ENCODE results near the gene NR1H3.
A peak's percentile ranks its signal among the peaks of the same experiment; 100 is the strongest.

NR1H3 gene

DNA sequence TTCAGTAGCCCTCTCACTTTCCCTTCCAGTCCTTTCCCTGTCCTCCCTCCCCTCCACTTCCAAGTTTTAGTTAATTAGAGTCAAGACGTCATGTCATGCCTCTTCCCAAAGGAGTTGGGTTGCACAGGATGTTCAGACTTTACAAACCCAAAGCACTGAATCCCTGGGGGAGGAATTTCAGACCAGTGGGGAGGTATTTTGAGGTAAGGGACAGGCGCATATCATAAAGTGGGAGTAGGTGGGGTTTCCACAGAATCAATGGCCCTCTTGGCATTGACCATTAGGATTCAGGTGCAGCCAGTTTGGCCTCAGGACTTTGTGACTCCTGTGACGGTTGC lies 8.4 kb upstream of the NR1H3 start:
- Mint-ChIP-seq H3K27me3 (no peaks in the 10 kb centered on the region), H3K4me3 (peak overlapping the region; percentile 97), H3K36me3 (ENCODE audit: low read depth) (peaks cover 49% of the 10 kb centered on the region), H3K9me3 (no peaks in the 10 kb centered on the region), H3K27ac (peak overlapping the region; percentile 98), H3K4me1 (ENCODE audit: low read depth) (peaks cover 60% of the 10 kb centered on the region)
- intact Hi-C loops (cut with micrococcal nuclease): no loop called here

DNA sequence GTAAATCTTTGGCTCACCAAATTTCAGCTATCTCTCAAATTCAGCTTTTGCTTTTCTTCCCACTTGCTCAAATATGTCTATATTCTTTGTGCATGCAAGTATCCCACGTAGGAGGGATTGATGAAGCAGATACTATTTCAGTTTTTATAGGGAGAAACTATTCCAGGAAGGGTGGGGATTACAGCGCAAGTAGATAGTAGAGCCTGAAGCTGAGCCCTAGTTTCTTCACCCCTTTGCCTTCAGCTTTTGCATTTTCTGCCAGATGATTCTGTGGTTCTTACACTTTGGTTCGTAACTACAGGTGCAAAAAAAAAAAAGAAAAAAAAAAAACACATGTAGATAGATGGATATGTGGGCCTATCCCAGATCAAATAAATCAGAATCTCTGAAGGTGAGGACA lies 6.0 kb upstream of the NR1H3 start:
- peaks cover 25% of the 10 kb centered on the region for H3K36me3 Mint-ChIP-seq (ENCODE audit: low read depth)
- no peak overlapping the region for H3K27ac Mint-ChIP-seq
- no peaks in the 10 kb centered on the region for H3K9me3 Mint-ChIP-seq
- no peak overlapping the region for H3K4me3 Mint-ChIP-seq
- intact Hi-C loops (cut with micrococcal nuclease): no loop called here
- H3K27me3 Mint-ChIP-seq: no peaks in the 10 kb centered on the region
- peaks cover 53% of the 10 kb centered on the region for H3K4me1 Mint-ChIP-seq (ENCODE audit: low read depth)

- H3K4me1 Mint-ChIP-seq (ENCODE audit: low read depth): peaks cover 52% of the 10 kb centered on the region
- peaks cover 13% of the 10 kb centered on the region for H3K36me3 Mint-ChIP-seq (ENCODE audit: low read depth)
- intact Hi-C loops (cut with micrococcal nuclease): no loop called here
- H3K9me3 Mint-ChIP-seq: no peaks in the 10 kb centered on the region
- H3K4me3 Mint-ChIP-seq: no peak overlapping the region
- peak overlapping the region; percentile 78 for H3K27ac Mint-ChIP-seq
- no peaks in the 10 kb centered on the region for H3K27me3 Mint-ChIP-seq
Measured at GRCh38 chr11:47253660-47254059, 4.1 kb upstream of the NR1H3 start.

- Mint-ChIP-seq H3K9me3 (no peaks in the 10 kb centered on the region), H3K27ac (peak overlapping the region; percentile 78), H3K36me3 (ENCODE audit: low read depth) (peaks cover 6% of the 10 kb centered on the region), H3K4me3 (peak overlapping the region; percentile 30), H3K4me1 (ENCODE audit: low read depth) (peaks cover 53% of the 10 kb centered on the region), H3K27me3 (no peaks in the 10 kb centered on the region)
- intact Hi-C loops (cut with micrococcal nuclease): no loop called here
Measured at GRCh38 chr11:47254386-47254785, 3.4 kb upstream of the NR1H3 start.

DNA sequence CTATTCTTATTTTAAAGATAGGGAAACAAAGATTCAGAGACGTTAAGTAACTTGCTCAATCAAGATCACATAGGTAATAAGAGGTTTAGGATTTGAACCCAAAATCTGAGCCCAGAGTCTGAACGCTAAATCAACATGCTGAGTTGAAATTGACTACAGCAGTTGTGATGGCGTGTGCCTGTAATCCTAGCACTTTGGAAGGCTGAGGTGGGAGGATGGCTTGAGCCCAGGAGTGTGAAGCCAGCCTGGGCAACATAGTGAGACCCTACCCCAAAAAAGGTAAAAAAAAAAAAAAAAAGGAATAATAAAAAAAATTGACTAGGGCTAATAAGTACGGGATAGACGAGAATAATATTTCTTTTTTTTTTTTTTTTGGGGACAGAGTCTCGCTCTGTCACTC lies 1.4 kb upstream of the NR1H3 start:
- intact Hi-C loops (cut with micrococcal nuclease): loop anchor here (5.0 kb wide), 1 partner anchor 39 kb away; no protein-coding TSS in a partner anchor
- Mint-ChIP-seq H3K4me3 (no peak overlapping the region), H3K36me3 (ENCODE audit: low read depth) (peaks cover 20% of the 10 kb centered on the region), H3K9me3 (no peaks in the 10 kb centered on the region), H3K4me1 (ENCODE audit: low read depth) (peaks cover 57% of the 10 kb centered on the region), H3K27me3 (no peaks in the 10 kb centered on the region), H3K27ac (peak overlapping the region; percentile 78)

DNA sequence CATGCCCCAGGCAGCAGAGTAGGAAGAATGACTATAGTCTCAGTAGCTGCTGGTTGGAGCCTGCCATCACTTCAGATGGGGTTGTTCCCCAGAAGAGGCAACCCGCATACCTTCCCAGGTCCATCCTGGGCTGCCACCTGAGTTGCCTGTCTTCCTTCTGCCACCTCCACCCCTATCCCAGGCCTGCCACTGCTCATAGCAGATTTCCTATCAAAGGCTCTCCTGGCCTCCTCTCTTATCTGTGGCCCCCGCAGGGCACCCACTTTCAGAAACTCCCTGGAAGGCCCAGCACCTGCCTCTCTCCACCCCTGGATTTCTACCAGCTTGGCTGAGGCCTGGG lies 649 bp upstream of the NR1H3 start:
- Mint-ChIP-seq H3K36me3 (ENCODE audit: low read depth) (peaks cover 26% of the 10 kb centered on the region), H3K27ac (peak overlapping the region; percentile 86), H3K9me3 (no peaks in the 10 kb centered on the region), H3K4me1 (ENCODE audit: low read depth) (peaks cover 57% of the 10 kb centered on the region), H3K27me3 (no peaks in the 10 kb centered on the region), H3K4me3 (peak overlapping the region; percentile 77)
- intact Hi-C loops (cut with micrococcal nuclease): loop anchor here (5.0 kb wide), 1 partner anchor 40 kb away; no protein-coding TSS in a partner anchor

- Mint-ChIP-seq H3K36me3 (ENCODE audit: low read depth) (peaks cover 34% of the 10 kb centered on the region), H3K4me3 (peak overlapping the region; percentile 77), H3K27me3 (no peaks in the 10 kb centered on the region), H3K4me1 (ENCODE audit: low read depth) (peaks cover 51% of the 10 kb centered on the region), H3K27ac (peak overlapping the region; percentile 86), H3K9me3 (no peaks in the 10 kb centered on the region)
- intact Hi-C loops (cut with micrococcal nuclease): loop anchor here (5.0 kb wide), 1 partner anchor 41 kb away; no protein-coding TSS in a partner anchor
Measured at GRCh38 chr11:47258317-47258902, 614 bp downstream of the NR1H3 start.

GRCh38 chr11:47259232-47259977 lies 1.6 kb downstream of the NR1H3 start:
- Mint-ChIP-seq H3K36me3 (ENCODE audit: low read depth) (peaks cover 40% of the 10 kb centered on the region), H3K9me3 (no peaks in the 10 kb centered on the region), H3K27me3 (no peaks in the 10 kb centered on the region), H3K4me1 (ENCODE audit: low read depth) (peaks cover 43% of the 10 kb centered on the region), H3K4me3 (peak overlapping the region; percentile 43), H3K27ac (peak overlapping the region; percentile 55)
- intact Hi-C loops (cut with micrococcal nuclease): loop anchor here (5.0 kb wide), 1 partner anchor 42 kb away; no protein-coding TSS in a partner anchor

GRCh38 chr11:47260366-47260765 lies 2.6 kb downstream of the NR1H3 start:
- Mint-ChIP-seq H3K4me3 (no peak overlapping the region), H3K4me1 (ENCODE audit: low read depth) (peaks cover 36% of the 10 kb centered on the region), H3K27me3 (no peaks in the 10 kb centered on the region), H3K27ac (peak overlapping the region; percentile 5), H3K36me3 (ENCODE audit: low read depth) (peaks cover 40% of the 10 kb centered on the region), H3K9me3 (no peaks in the 10 kb centered on the region)
- intact Hi-C loops (cut with micrococcal nuclease): no loop called here

DNA sequence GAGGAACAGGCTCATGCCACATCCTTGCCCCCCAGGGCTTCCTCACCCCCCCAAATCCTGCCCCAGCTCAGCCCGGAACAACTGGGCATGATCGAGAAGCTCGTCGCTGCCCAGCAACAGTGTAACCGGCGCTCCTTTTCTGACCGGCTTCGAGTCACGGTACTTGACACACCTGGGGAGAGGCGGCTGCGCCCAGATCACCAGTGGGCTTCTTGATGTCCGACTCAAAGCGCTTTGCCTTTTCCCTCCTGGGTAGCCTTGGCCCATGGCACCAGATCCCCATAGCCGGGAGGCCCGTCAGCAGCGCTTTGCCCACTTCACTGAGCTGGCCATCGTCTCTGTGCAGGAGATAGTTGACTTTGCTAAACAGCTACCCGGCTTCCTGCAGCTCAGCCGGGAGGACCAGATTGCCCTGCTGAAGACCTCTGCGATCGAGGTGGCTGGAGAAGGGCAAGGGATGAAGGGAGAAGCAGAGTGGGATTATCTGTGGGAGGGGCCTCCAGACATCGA lies 3.5 kb downstream of the NR1H3 start:
- Mint-ChIP-seq H3K4me3 (no peak overlapping the region), H3K9me3 (no peaks in the 10 kb centered on the region), H3K36me3 (ENCODE audit: low read depth) (peaks cover 41% of the 10 kb centered on the region), H3K4me1 (ENCODE audit: low read depth) (peaks cover 32% of the 10 kb centered on the region), H3K27me3 (no peaks in the 10 kb centered on the region), H3K27ac (no peak overlapping the region)
- intact Hi-C loops (cut with micrococcal nuclease): no loop called here

DNA sequence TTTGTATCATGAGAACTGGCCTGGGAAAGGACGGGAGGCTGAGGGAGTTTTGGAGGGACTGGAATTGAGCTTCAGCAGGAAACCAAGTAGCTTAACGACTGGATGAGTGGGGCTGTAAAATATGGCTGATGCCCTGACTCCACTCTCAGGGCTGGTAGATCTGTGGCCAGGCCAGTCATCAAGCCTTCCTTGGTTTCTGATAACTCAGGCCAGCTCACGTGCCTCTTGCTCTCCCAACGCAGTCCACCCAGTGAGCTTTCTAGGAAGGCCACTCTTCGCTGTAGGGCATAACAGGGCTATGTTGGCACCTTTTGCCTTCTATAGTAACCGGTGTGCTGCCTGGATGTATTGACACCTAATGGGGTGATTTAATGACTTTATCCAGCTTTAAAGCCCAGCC lies 6.3 kb downstream of the NR1H3 start:
- Mint-ChIP-seq H3K27me3 (no peaks in the 10 kb centered on the region), H3K36me3 (ENCODE audit: low read depth) (peaks cover 49% of the 10 kb centered on the region), H3K27ac (no peak overlapping the region), H3K9me3 (no peaks in the 10 kb centered on the region), H3K4me1 (ENCODE audit: low read depth) (peaks cover 32% of the 10 kb centered on the region), H3K4me3 (no peak overlapping the region)
- intact Hi-C loops (cut with micrococcal nuclease): no loop called here

- no peak overlapping the region for H3K4me3 Mint-ChIP-seq
- no peaks in the 10 kb centered on the region for H3K27me3 Mint-ChIP-seq
- H3K4me1 Mint-ChIP-seq (ENCODE audit: low read depth): peaks cover 31% of the 10 kb centered on the region
- H3K9me3 Mint-ChIP-seq: no peaks in the 10 kb centered on the region
- no peak overlapping the region for H3K27ac Mint-ChIP-seq
- H3K36me3 Mint-ChIP-seq (ENCODE audit: low read depth): peaks cover 52% of the 10 kb centered on the region
- intact Hi-C loops (cut with micrococcal nuclease): no loop called here
Measured at GRCh38 chr11:47264521-47264920, 6.7 kb downstream of the NR1H3 start.

GRCh38 chr11:47267876-47268275 lies 10.1 kb downstream of the NR1H3 start:
- intact Hi-C loops (cut with micrococcal nuclease): no loop called here
- no peaks in the 10 kb centered on the region for H3K9me3 Mint-ChIP-seq
- peaks cover 51% of the 10 kb centered on the region for H3K4me1 Mint-ChIP-seq (ENCODE audit: low read depth)
- no peaks in the 10 kb centered on the region for H3K27me3 Mint-ChIP-seq
- peak overlapping the region; percentile 93 for H3K27ac Mint-ChIP-seq
- H3K36me3 Mint-ChIP-seq (ENCODE audit: low read depth): peaks cover 35% of the 10 kb centered on the region
- no peak overlapping the region for H3K4me3 Mint-ChIP-seq

DNA sequence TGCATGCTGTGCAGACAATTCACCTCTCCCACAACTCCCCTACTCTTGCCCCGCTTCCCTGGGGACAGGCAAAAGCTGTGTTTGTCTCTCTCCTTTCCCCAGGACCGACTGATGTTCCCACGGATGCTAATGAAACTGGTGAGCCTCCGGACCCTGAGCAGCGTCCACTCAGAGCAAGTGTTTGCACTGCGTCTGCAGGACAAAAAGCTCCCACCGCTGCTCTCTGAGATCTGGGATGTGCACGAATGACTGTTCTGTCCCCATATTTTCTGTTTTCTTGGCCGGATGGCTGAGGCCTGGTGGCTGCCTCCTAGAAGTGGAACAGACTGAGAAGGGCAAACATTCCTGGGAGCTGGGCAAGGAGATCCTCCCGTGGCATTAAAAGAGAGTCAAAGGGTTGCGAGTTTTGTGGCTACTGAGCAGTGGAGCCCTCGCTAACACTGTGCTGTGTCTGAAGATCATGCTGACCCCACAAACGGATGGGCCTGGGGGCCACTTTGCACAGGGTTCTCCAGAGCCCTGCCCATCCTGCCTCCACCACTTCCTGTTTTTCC lies 10.7 kb downstream of the NR1H3 start:
- intact Hi-C loops (cut with micrococcal nuclease): loop anchor here (1.0 kb wide), 3 partner anchors 23 to 91 kb away; partner anchors contain the start of gene DDB2
- peaks cover 52% of the 10 kb centered on the region for H3K4me1 Mint-ChIP-seq (ENCODE audit: low read depth)

More for the DNA sequence above, 10.7 kb downstream of the NR1H3 start:
- Mint-ChIP-seq H3K9me3 (no peaks in the 10 kb centered on the region), H3K4me3 (peak overlapping the region; percentile 93), H3K27ac (peak overlapping the region; percentile 93), H3K36me3 (ENCODE audit: low read depth) (peaks cover 34% of the 10 kb centered on the region), H3K27me3 (no peaks in the 10 kb centered on the region)
